ENCODE data around the gene SERBP1.

- TF ChIP-seq POLR2A (IDR thresholded peaks at IDR 0.05) (no peak), CTCF (IDR thresholded peaks at IDR 0.05) (no peak)
These were observed 36.5 kb downstream of the SERBP1 start for GRCh38 chr1:67393737-67394136.

All from adrenal gland (tissue), 5 donors.